ENCODE data around the gene MTFR1L. TPM values are rescaled to one million over a fixed set of nuclear protein-coding genes. Genes with fewer than 3 reads are reported as not detected.

Gene MTFR1L
- polyA plus RNA-seq, 2 of the 4 experiments (the other 2 are of a cell fraction), result 26.1 TPM

- TF ChIP-seq MAX (IDR thresholded peaks at IDR 0.05) (no peak), SMC3 (IDR thresholded peaks at IDR 0.05) (no peak), NPAS2 (CRISPR knock-in tag; IDR thresholded peaks at IDR 0.05; ENCODE audit: borderline replicate concordance) (no peak), KDM5A (IDR thresholded peaks at IDR 0.05) (no peak)
- TF ChIP-seq, protein P1, sequence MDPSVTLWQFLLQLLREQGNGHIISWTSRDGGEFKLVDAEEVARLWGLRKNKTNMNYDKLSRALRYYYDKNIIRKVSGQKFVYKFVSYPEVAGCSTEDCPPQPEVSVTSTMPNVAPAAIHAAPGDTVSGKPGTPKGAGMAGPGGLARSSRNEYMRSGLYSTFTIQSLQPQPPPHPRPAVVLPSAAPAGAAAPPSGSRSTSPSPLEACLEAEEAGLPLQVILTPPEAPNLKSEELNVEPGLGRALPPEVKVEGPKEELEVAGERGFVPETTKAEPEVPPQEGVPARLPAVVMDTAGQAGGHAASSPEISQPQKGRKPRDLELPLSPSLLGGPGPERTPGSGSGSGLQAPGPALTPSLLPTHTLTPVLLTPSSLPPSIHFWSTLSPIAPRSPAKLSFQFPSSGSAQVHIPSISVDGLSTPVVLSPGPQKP (IDR thresholded peaks at IDR 0.05; ENCODE audit: low read depth, low read length), result no peak
- TF ChIP-seq, protein P2, sequence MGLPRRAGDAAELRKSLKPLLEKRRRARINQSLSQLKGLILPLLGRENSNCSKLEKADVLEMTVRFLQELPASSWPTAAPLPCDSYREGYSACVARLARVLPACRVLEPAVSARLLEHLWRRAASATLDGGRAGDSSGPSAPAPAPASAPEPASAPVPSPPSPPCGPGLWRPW (IDR thresholded peaks at IDR 0.05), result no peak
- TF ChIP-seq, protein P3, sequence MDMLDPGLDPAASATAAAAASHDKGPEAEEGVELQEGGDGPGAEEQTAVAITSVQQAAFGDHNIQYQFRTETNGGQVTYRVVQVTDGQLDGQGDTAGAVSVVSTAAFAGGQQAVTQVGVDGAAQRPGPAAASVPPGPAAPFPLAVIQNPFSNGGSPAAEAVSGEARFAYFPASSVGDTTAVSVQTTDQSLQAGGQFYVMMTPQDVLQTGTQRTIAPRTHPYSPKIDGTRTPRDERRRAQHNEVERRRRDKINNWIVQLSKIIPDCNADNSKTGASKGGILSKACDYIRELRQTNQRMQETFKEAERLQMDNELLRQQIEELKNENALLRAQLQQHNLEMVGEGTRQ (IDR thresholded peaks at IDR 0.05), result no peak
Measured at GRCh38 chr1:25844536-25845337, 25.0 kb downstream of the MTFR1L start (continued).

GRCh38 chr1:25845664-25846063, 25.9 kb downstream of the MTFR1L start:
- ATAC-seq (no peak), DNase-seq (ENCODE audit: low read depth in 1 of 2, low spot score in 1 of 2) (no peak), FAIRE-seq (no peak)
- H3K27ac ChIP-seq, result no peak overlapping the region
- ChIA-PET POLR2A (no interaction called here), CTCF (interaction anchor here (0.9 to 1.2 kb wide), 2 partner anchors 8 to 15 kb away, joined by 3 read pairs; no protein-coding TSS in a partner anchor)
- 67% methylated on average over 5 of the region's 5 CpGs for WGBS (ENCODE audit: missing lambda C conversion rate)
- no peaks in the 10 kb centered on the region for H3K4me1 ChIP-seq
- no peaks in the 10 kb centered on the region for H3K9me3 ChIP-seq
- H3K4me2 ChIP-seq, result no peak overlapping the region
- no peak overlapping the region for H3K4me3 ChIP-seq
- no peak for TF ChIP-seq CHD4 (IDR thresholded peaks at IDR 0.05; ENCODE audit: borderline replicate concordance)
- TF ChIP-seq ZSCAN20 (CRISPR knock-in tag; IDR thresholded peaks at IDR 0.05), result no peak
- TF ChIP-seq, protein P4, sequence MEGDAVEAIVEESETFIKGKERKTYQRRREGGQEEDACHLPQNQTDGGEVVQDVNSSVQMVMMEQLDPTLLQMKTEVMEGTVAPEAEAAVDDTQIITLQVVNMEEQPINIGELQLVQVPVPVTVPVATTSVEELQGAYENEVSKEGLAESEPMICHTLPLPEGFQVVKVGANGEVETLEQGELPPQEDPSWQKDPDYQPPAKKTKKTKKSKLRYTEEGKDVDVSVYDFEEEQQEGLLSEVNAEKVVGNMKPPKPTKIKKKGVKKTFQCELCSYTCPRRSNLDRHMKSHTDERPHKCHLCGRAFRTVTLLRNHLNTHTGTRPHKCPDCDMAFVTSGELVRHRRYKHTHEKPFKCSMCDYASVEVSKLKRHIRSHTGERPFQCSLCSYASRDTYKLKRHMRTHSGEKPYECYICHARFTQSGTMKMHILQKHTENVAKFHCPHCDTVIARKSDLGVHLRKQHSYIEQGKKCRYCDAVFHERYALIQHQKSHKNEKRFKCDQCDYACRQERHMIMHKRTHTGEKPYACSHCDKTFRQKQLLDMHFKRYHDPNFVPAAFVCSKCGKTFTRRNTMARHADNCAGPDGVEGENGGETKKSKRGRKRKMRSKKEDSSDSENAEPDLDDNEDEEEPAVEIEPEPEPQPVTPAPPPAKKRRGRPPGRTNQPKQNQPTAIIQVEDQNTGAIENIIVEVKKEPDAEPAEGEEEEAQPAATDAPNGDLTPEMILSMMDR (IDR thresholded peaks at IDR 0.05), result no peak
- TF ChIP-seq POLR2A (IDR thresholded peaks at IDR 0.05; ENCODE audit: low read length), result no peak
- no peak for TF ChIP-seq RFX5 (IDR thresholded peaks at IDR 0.05)
- no peak for TF ChIP-seq HOXA7 (CRISPR knock-in tag; IDR thresholded peaks at IDR 0.05)
- TF ChIP-seq, protein P5, sequence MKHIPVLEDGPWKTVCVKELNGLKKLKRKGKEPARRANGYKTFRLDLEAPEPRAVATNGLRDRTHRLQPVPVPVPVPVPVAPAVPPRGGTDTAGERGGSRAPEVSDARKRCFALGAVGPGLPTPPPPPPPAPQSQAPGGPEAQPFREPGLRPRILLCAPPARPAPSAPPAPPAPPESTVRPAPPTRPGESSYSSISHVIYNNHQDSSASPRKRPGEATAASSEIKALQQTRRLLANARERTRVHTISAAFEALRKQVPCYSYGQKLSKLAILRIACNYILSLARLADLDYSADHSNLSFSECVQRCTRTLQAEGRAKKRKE (CRISPR knock-in tag; IDR thresholded peaks at IDR 0.05; ENCODE audit: low read depth), result no peak
- no peak for TF ChIP-seq CBX2 (IDR thresholded peaks at IDR 0.05; ENCODE audit: borderline replicate concordance, low read depth)
- TF ChIP-seq, protein P6, sequence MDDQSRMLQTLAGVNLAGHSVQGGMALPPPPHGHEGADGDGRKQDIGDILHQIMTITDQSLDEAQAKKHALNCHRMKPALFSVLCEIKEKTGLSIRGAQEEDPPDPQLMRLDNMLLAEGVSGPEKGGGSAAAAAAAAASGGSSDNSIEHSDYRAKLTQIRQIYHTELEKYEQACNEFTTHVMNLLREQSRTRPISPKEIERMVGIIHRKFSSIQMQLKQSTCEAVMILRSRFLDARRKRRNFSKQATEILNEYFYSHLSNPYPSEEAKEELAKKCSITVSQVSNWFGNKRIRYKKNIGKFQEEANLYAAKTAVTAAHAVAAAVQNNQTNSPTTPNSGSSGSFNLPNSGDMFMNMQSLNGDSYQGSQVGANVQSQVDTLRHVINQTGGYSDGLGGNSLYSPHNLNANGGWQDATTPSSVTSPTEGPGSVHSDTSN (IDR thresholded peaks at IDR 0.05), result no peak
- no peak for TF ChIP-seq RCOR1 (IDR thresholded peaks at IDR 0.05; ENCODE audit: low read depth, low read length)
- no peak for TF ChIP-seq HOXB5 (CRISPR knock-in tag; IDR thresholded peaks at IDR 0.05)
- TF ChIP-seq EHMT2 (IDR thresholded peaks at IDR 0.05; ENCODE audit: low read depth), result no peak
- no peak for TF ChIP-seq ESRRA (IDR thresholded peaks at IDR 0.05; ENCODE audit: borderline replicate concordance, low read length)
- TF ChIP-seq, protein P3 (IDR thresholded peaks at IDR 0.05), result no peak
- no peak for TF ChIP-seq FOSB (CRISPR knock-in tag; IDR thresholded peaks at IDR 0.05)
- TF ChIP-seq NPAS2 (CRISPR knock-in tag; IDR thresholded peaks at IDR 0.05; ENCODE audit: borderline replicate concordance), result no peak
